Measurements from ENCODE around the gene MPRIP. TPM values are rescaled to one million over a fixed set of nuclear protein-coding genes. Genes with fewer than 3 reads are reported as not detected.

Gene MPRIP
- total RNA-seq, 2 donors from 2014 or later: 84.3 to 258 TPM

GRCh38 chr17:17115620-17116019 lies 73.4 kb downstream of the MPRIP start:
- no peak overlapping the region for H3K4me3 ChIP-seq
- DNase-seq (ENCODE audit: low spot score): no peak
- 91% methylated on average over 4 of the region's 4 CpGs for WGBS
- peaks cover 7% of the 10 kb centered on the region for H3K4me1 ChIP-seq (replicated peaks)
- H3K27me3 ChIP-seq (replicated peaks; ENCODE audit: insufficient read depth): no peaks in the 10 kb centered on the region
- H3K36me3 ChIP-seq: no peaks in the 10 kb centered on the region
- intact Hi-C loops (cut with DNase I): no loop called here
- no peaks in the 10 kb centered on the region for H3K9me3 ChIP-seq
- no peak overlapping the region for H3K27ac ChIP-seq
- no peak for TF ChIP-seq POLR2A (IDR thresholded peaks at IDR 0.05)
- no peak for TF ChIP-seq CTCF (IDR thresholded peaks at IDR 0.05)
- TF ChIP-seq POLR2AphosphoS5 (IDR thresholded peaks at IDR 0.05): no peak

GRCh38 chr17:17116406-17116805 lies 74.1 kb downstream of the MPRIP start:
- WGBS: 100% methylated on average over 4 of the region's 4 CpGs
- H3K4me3 ChIP-seq: no peak overlapping the region
- no peaks in the 10 kb centered on the region for H3K9me3 ChIP-seq
- no peak overlapping the region for H3K27ac ChIP-seq
- DNase-seq (ENCODE audit: low spot score): no peak
- H3K4me1 ChIP-seq (replicated peaks): peaks cover 7% of the 10 kb centered on the region
- H3K36me3 ChIP-seq: no peaks in the 10 kb centered on the region
- H3K27me3 ChIP-seq (replicated peaks; ENCODE audit: insufficient read depth): no peaks in the 10 kb centered on the region
- intact Hi-C loops (cut with DNase I): no loop called here
- TF ChIP-seq CTCF (IDR thresholded peaks at IDR 0.05) (no peak), POLR2AphosphoS5 (IDR thresholded peaks at IDR 0.05) (no peak), POLR2A (IDR thresholded peaks at IDR 0.05) (no peak)

GRCh38 chr17:17117923-17118322 lies 75.7 kb downstream of the MPRIP start:
- Histone ChIP-seq H3K36me3 (no peaks in the 10 kb centered on the region), H3K4me1 (replicated peaks) (peaks cover 7% of the 10 kb centered on the region), H3K27me3 (replicated peaks; ENCODE audit: insufficient read depth) (no peaks in the 10 kb centered on the region), H3K4me3 (no peak overlapping the region), H3K27ac (no peak overlapping the region), H3K9me3 (no peaks in the 10 kb centered on the region)
- intact Hi-C loops (cut with DNase I): no loop called here
- TF ChIP-seq POLR2AphosphoS5 (IDR thresholded peaks at IDR 0.05) (no peak), CTCF (IDR thresholded peaks at IDR 0.05) (no peak), POLR2A (IDR thresholded peaks at IDR 0.05) (no peak)
- 100% methylated on average over 3 of the region's 3 CpGs for WGBS
- no peak for DNase-seq (ENCODE audit: low spot score)

GRCh38 chr17:17118399-17118798 lies 76.1 kb downstream of the MPRIP start:
- H3K4me1 ChIP-seq (replicated peaks): peaks cover 7% of the 10 kb centered on the region
- no peak for DNase-seq (ENCODE audit: low spot score)
- TF ChIP-seq POLR2A (IDR thresholded peaks at IDR 0.05) (no peak), CTCF (IDR thresholded peaks at IDR 0.05) (no peak), POLR2AphosphoS5 (IDR thresholded peaks at IDR 0.05) (no peak)
- H3K9me3 ChIP-seq: no peaks in the 10 kb centered on the region
- 98% methylated on average over 4 of the region's 4 CpGs for WGBS
- H3K4me3 ChIP-seq: no peak overlapping the region
- no peaks in the 10 kb centered on the region for H3K36me3 ChIP-seq
- H3K27me3 ChIP-seq (replicated peaks; ENCODE audit: insufficient read depth): no peaks in the 10 kb centered on the region
- intact Hi-C loops (cut with DNase I): no loop called here
- no peak overlapping the region for H3K27ac ChIP-seq

GRCh38 chr17:17119106-17119505 lies 76.8 kb downstream of the MPRIP start:
- intact Hi-C loops (cut with DNase I): no loop called here
- Histone ChIP-seq H3K9me3 (no peaks in the 10 kb centered on the region), H3K4me1 (replicated peaks) (peaks cover 7% of the 10 kb centered on the region), H3K27me3 (replicated peaks; ENCODE audit: insufficient read depth) (no peaks in the 10 kb centered on the region), H3K27ac (no peak overlapping the region), H3K36me3 (no peaks in the 10 kb centered on the region), H3K4me3 (no peak overlapping the region)
- TF ChIP-seq CTCF (IDR thresholded peaks at IDR 0.05) (no peak), POLR2AphosphoS5 (IDR thresholded peaks at IDR 0.05) (no peak), POLR2A (IDR thresholded peaks at IDR 0.05) (no peak)
- 36% methylated on average over 4 of the region's 4 CpGs for WGBS
- DNase-seq (ENCODE audit: low spot score): no peak
